DND-41 (cell line): ENCODE data around the gene NEDD9.

Experiments
- ATAC-seq: fragments of 200-7000 bp; cut with Tn5 transposase; 3 replicates; pipeline ENCODE4 v1.9.1; 2021; ENCODE audit warnings: low read depth; ENCODE audit not compliant: insufficient read depth
- DNase-seq: peaks from one replicate; pipeline ENCODE4 v3.0.0-alpha.2; 2020
- H2AFZ ChIP-seq: 2 replicates; pipeline ENCODE4 v1.6.0; 2012; ENCODE audit warnings: low read depth, low read length
- H3K27ac ChIP-seq: 2 replicates; pipeline ENCODE4 v1.5.1; 2012; ENCODE audit warnings: low read length, inconsistent platforms
- H3K27me3 ChIP-seq: fragments of 200-600 bp; sonication (generic); 2 replicates; pipeline ENCODE4 v1.6.0; 2012; ENCODE audit warnings: low read length, mild to moderate bottlenecking, inconsistent platforms; ENCODE audit not compliant: insufficient read depth, poor library complexity
- H3K36me3 ChIP-seq: 2 replicates; pipeline ENCODE4 v1.5.1; 2012; ENCODE audit warnings: low read length, inconsistent platforms; ENCODE audit not compliant: insufficient read depth
- H3K4me1 ChIP-seq: 2 replicates; pipeline ENCODE4 v1.5.1; 2012; ENCODE audit warnings: mild to moderate bottlenecking, low read length; ENCODE audit not compliant: insufficient read depth
- H3K4me2 ChIP-seq: 2 replicates; pipeline ENCODE4 v1.6.0; 2012; ENCODE audit warnings: mild to moderate bottlenecking, moderate library complexity, low read length, inconsistent platforms; ENCODE audit not compliant: insufficient read depth
- H3K4me3 ChIP-seq, 2 experiments: fragments of 200-600 bp in 1 of 2; shearing (Covaris generic) in 1 of 2; 2 replicates each; pipeline ENCODE4 v1.5.1; 2012 to 2016; ENCODE audit warnings: inconsistent platforms in 2 of 2, low read length in 2 of 2, mild to moderate bottlenecking in 2 of 2, low read depth in 1 of 2, moderate library complexity in 1 of 2
- H3K79me2 ChIP-seq: 2 replicates; pipeline ENCODE4 v1.6.0; 2012; ENCODE audit warnings: low read length, inconsistent platforms; ENCODE audit not compliant: insufficient read depth
- H3K9ac ChIP-seq: 2 replicates; pipeline ENCODE4 v1.6.0; 2012; ENCODE audit warnings: low read depth, mild to moderate bottlenecking, inconsistent platforms, low read length, moderate library complexity
- H3K9me3 ChIP-seq: 2 replicates; pipeline ENCODE4 v1.5.1; 2012; ENCODE audit warnings: low read length, moderate library complexity, mild to moderate bottlenecking, inconsistent platforms; ENCODE audit not compliant: insufficient read depth, severe bottlenecking
- H4K20me1 ChIP-seq: 2 replicates; pipeline ENCODE4 v1.6.0; 2012; ENCODE audit warnings: low read length; ENCODE audit not compliant: insufficient read depth
- EZH2 ChIP-seq: IDR thresholded peaks from 3 replicates; pipeline ENCODE4 v1.6.1; 2012; ENCODE audit warnings: borderline replicate concordance, low read depth, mild to moderate bottlenecking, moderate library complexity, low read length, inconsistent platforms; ENCODE audit not compliant: severe bottlenecking
- TF ChIP-seq, protein P1 (sequence below): IDR thresholded peaks from 2 replicates; pipeline ENCODE4 v1.5.1; 2012; ENCODE audit warnings: borderline replicate concordance, low read length, moderate library complexity, mild to moderate bottlenecking; ENCODE audit not compliant: poor library complexity, severe bottlenecking; ENCODE audit errors: extremely low read depth

NEDD9 gene

DNA sequence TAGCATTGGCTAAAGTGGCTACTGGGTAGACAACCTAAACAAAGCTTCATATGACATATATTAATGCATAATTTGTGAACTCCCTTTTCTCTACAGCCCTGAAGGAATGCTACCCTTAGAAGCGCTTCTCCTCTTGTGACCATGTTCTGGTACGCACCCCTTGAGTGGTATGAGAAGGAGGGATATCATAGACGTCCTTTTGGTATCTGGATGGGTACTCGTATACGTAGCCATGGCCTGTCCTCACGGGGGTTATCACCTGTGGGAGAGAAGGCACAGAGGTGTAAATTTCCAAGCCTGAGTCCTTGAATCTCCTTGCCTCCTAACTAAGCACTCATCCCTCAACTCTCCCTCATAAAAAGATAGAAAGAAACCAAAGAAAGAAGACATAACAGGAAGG is 39.0 kb downstream of the NEDD9 start:
- no peak overlapping the region for H3K27ac ChIP-seq
- H3K36me3 ChIP-seq: peaks cover 26% of the 10 kb centered on the region
- H3K4me3 ChIP-seq: no peak overlapping the region
- H2AFZ ChIP-seq: no peak overlapping the region
- H3K4me2 ChIP-seq: no peak overlapping the region
- no peaks in the 10 kb centered on the region for H3K79me2 ChIP-seq
- peaks cover 23% of the 10 kb centered on the region for H3K4me1 ChIP-seq
- no peak for TF ChIP-seq EZH2
- TF ChIP-seq, protein P1, sequence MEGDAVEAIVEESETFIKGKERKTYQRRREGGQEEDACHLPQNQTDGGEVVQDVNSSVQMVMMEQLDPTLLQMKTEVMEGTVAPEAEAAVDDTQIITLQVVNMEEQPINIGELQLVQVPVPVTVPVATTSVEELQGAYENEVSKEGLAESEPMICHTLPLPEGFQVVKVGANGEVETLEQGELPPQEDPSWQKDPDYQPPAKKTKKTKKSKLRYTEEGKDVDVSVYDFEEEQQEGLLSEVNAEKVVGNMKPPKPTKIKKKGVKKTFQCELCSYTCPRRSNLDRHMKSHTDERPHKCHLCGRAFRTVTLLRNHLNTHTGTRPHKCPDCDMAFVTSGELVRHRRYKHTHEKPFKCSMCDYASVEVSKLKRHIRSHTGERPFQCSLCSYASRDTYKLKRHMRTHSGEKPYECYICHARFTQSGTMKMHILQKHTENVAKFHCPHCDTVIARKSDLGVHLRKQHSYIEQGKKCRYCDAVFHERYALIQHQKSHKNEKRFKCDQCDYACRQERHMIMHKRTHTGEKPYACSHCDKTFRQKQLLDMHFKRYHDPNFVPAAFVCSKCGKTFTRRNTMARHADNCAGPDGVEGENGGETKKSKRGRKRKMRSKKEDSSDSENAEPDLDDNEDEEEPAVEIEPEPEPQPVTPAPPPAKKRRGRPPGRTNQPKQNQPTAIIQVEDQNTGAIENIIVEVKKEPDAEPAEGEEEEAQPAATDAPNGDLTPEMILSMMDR: no peak
- ATAC-seq (no peak), DNase-seq (no peak)
- H4K20me1 ChIP-seq: 0 out of 2 replicates have a peak, but pooled peaks cover 3% of the 10 kb centered on the region
- H3K9me3 ChIP-seq: no peaks in the 10 kb centered on the region
- no peaks in the 10 kb centered on the region for H3K27me3 ChIP-seq
- no peak overlapping the region for H3K9ac ChIP-seq

DNA sequence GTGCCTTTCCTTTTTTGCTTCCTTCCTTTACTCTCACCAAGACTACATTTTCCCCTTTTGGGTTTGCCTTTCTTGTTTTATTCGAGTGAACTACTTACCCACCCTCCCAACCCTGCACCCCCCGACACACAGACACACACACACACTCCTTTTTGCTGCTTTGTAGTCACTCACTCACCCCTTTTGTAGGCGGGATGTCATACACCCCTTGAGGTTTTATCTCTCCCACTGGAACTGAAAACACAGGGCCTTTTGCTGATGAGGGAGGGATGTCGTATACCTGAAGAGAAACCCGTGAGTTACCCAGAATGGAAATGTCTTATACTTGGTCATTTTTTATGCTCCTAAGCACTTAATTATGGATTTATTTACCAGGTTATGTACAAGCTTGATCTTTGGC is 40.3 kb downstream of the NEDD9 start:
- Histone ChIP-seq H3K79me2 (no peaks in the 10 kb centered on the region), H3K4me1 (peaks cover 16% of the 10 kb centered on the region), H3K4me3 (no peak overlapping the region), H3K9me3 (no peaks in the 10 kb centered on the region), H3K9ac (no peak overlapping the region), H2AFZ (no peak overlapping the region), H3K27me3 (no peaks in the 10 kb centered on the region), H3K27ac (no peak overlapping the region), H3K36me3 (peaks cover 36% of the 10 kb centered on the region), H3K4me2 (no peak overlapping the region), H4K20me1 (no peaks in the 10 kb centered on the region)
- no peak for TF ChIP-seq EZH2
- TF ChIP-seq, protein P1: no peak
- ATAC-seq (no peak), DNase-seq (no peak)

DNA sequence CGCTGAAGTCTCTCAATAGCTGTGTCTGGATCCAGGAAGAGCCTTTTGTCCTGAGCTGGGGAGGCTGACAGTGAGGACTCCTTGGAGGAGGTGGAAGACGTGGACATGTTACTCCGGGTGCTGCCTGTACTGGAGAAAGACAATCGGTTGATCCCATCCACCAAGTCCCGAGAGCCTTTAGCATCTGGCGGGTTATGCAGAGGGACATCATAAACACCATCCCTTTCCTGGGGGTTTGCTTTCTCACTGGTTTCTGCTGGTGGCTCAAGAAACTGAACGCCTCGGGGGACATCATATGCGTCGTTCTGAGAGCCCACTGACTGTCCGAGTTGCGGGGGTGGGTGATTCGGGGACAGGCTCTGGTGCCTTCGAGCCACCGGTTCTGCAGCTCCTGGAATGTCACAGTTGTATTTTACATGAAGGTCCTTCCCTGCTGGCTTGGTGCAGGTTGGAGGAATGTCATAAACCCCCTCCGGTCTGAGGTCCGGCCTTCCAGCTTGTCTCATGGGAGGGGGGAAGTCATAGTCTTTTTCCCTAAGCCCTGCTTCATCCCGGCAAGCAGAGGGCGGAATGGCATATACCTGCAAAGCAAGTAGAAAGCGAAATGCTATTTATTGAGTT is 41.7 kb downstream of the NEDD9 start:
- peaks cover 43% of the 10 kb centered on the region for H3K36me3 ChIP-seq
- no peak overlapping the region for H2AFZ ChIP-seq
- peaks cover 3% of the 10 kb centered on the region for H3K4me1 ChIP-seq
- no peaks in the 10 kb centered on the region for H4K20me1 ChIP-seq
- ATAC-seq (no peak), DNase-seq (no peak)
- H3K4me2 ChIP-seq: no peak overlapping the region
- no peak overlapping the region for H3K27ac ChIP-seq
- H3K9ac ChIP-seq: no peak overlapping the region
- no peaks in the 10 kb centered on the region for H3K27me3 ChIP-seq
- no peak for TF ChIP-seq EZH2
- TF ChIP-seq, protein P1: no peak
- no peak overlapping the region for H3K4me3 ChIP-seq
- H3K79me2 ChIP-seq: no peaks in the 10 kb centered on the region
- no peaks in the 10 kb centered on the region for H3K9me3 ChIP-seq
